GM23248 (cell line): ENCODE data around the gene ENTHD1. TPM values are rescaled to one million over a fixed set of nuclear protein-coding genes. Genes with fewer than 3 reads are reported as not detected.

Source experiments
- DNase-seq: peaks from one replicate; pipeline ENCODE4 v3.0.0-alpha.2; 2015
- H2AFZ ChIP-seq: fragments of 200-600 bp; sonication (generic); 2 replicates; pipeline ENCODE4 v1.6.1; 2016; ENCODE audit warnings: antibody characterized with exemption
- H3F3A ChIP-seq: fragments of 200-600 bp; sonication (generic); 2 replicates; pipeline ENCODE4 v1.6.1; 2016; ENCODE audit warnings: mild to moderate bottlenecking, antibody characterized with exemption, mixed run types; ENCODE audit not compliant: insufficient read depth
- H3K27ac ChIP-seq: fragments of 200-600 bp; sonication (generic); 2 replicates; pipeline ENCODE4 v1.5.1; 2016; ENCODE audit warnings: mild to moderate bottlenecking
- H3K27me3 ChIP-seq: fragments of 200-600 bp; sonication (generic); replicated peaks from 2 replicates; pipeline ENCODE4 v1.6.1; 2016; ENCODE audit warnings: mild to moderate bottlenecking; ENCODE audit not compliant: insufficient read depth
- H3K36me3 ChIP-seq: fragments of 200-600 bp; sonication (generic); 2 replicates; pipeline ENCODE4 v1.6.1; 2016; ENCODE audit warnings: low read depth, mild to moderate bottlenecking
- H3K4me1 ChIP-seq: fragments of 200-600 bp; sonication (generic); 2 replicates; pipeline ENCODE4 v1.6.1; 2016; ENCODE audit warnings: mild to moderate bottlenecking; ENCODE audit not compliant: insufficient read depth
- H3K4me2 ChIP-seq: fragments of 200-600 bp; sonication (generic); one replicate; pipeline ENCODE4 v1.6.1; 2016; ENCODE audit warnings: mild to moderate bottlenecking; ENCODE audit not compliant: unreplicated experiment
- H3K4me3 ChIP-seq: fragments of 200-600 bp; sonication (generic); 2 replicates; pipeline ENCODE4 v1.5.1; 2016; ENCODE audit warnings: mild to moderate bottlenecking
- H3K79me2 ChIP-seq: fragments of 200-600 bp; sonication (generic); 2 replicates; pipeline ENCODE4 v1.6.1; 2016; ENCODE audit warnings: mild to moderate bottlenecking; ENCODE audit not compliant: insufficient read depth
- H3K9ac ChIP-seq: fragments of 200-600 bp; sonication (generic); 2 replicates; pipeline ENCODE4 v1.6.1; 2016; ENCODE audit warnings: mild to moderate bottlenecking
- H3K9me2 ChIP-seq: fragments of 200-600 bp; sonication (generic); 2 replicates; pipeline ENCODE4 v1.6.1; 2016; ENCODE audit warnings: mixed run types, mild to moderate bottlenecking, moderate library complexity; ENCODE audit not compliant: insufficient read depth
- H3K9me3 ChIP-seq: fragments of 200-600 bp; sonication (generic); one replicate; pipeline ENCODE4 v1.6.1; 2017; ENCODE audit warnings: low read depth
- H4K20me1 ChIP-seq: fragments of 200-600 bp; sonication (generic); 2 replicates; pipeline ENCODE4 v1.6.0; 2016; ENCODE audit not compliant: insufficient read depth
- EZH2 ChIP-seq: fragments of 200-600 bp; sonication (generic); IDR thresholded peaks from 2 replicates; pipeline ENCODE4 v1.6.1; 2018; ENCODE audit warnings: antibody characterized with exemption, mild to moderate bottlenecking; ENCODE audit not compliant: insufficient read depth, poor library complexity, severe bottlenecking
- EZH2phosphoT487 ChIP-seq: fragments of 200-600 bp; sonication (generic); IDR thresholded peaks from 2 replicates; pipeline ENCODE4 v1.6.1; 2018; ENCODE audit warnings: antibody characterized with exemption, moderate library complexity, mild to moderate bottlenecking, low read depth; ENCODE audit not compliant: insufficient read depth
- WGBS, 2 experiments: methylation state at CpG; one replicate each; pipeline ENCODE4 v1.1.6; 2015 to 2017; ENCODE audit warnings: low lambda C conversion rate in 2 of 2, low coverage in 1 of 2; ENCODE audit errors: missing lambda C conversion rate in 2 of 2; 5-methylcytosine and 5-hydroxymethylcytosine counted together
- in situ Hi-C: fragments of 300-500 bp; cut with MboI; formaldehyde crosslinking; loops from 2 replicates; pipeline ENCODE4 v1.15.0; 2020
- polyA plus RNA-seq: library from polyadenylated mRNA; unstranded; fragments of >200 nt; fragmentation: Nextera tagmentation; extraction: Ambion mirVana; gene quantifications from 2 replicates; pipeline ENCODE4 v1.2.1, GENCODE V29; 2016
- total RNA-seq: library from RNA; depleted of rRNA; stranded (reverse); fragments of >200 nt; shearing (Covaris generic); gene quantifications from 2 replicates; pipeline ENCODE4 v1.2.3, GENCODE V29; 2014

The ENTHD1 gene
- total and polyA plus RNA-seq, 2 experiments from 2014 or later: not detected

DNA sequence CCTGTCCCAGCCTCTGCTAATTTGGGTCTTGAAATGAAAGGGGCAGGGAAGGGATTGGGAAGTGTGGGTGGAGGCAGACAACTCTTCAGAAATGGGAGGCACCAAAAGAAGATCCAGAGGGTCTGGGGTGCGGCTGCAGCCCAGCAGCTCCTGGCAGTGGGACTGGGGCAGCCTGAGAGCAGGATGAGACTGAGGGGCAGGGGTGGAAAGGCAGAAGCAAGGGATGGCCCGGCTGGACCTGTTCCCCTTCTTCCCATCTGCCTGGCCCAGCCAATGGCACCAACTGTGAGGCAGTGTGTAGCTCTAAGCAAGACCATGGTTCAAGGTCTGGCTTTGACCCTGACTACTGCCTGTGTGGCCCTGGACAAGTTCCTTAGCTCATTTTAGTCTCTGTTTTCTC is 160.4 kb downstream of the ENTHD1 start:
- in situ Hi-C loops: no loop called here
- H3K4me1 ChIP-seq: no peaks in the 10 kb centered on the region
- no peak overlapping the region for H3K9ac ChIP-seq
- H3K79me2 ChIP-seq: no peaks in the 10 kb centered on the region
- peaks cover 31% of the 10 kb centered on the region for H3K27me3 ChIP-seq
- H4K20me1 ChIP-seq: no peaks in the 10 kb centered on the region
- H3F3A ChIP-seq: no peaks in the 10 kb centered on the region
- TF ChIP-seq EZH2 (no peak), EZH2phosphoT487 (no peak)
- H3K4me2 ChIP-seq: no peak overlapping the region
- H3K4me3 ChIP-seq: no peak overlapping the region
- no peak for DNase-seq
- H3K36me3 ChIP-seq: no peaks in the 10 kb centered on the region
- no peak overlapping the region for H3K27ac ChIP-seq
- H3K9me3 ChIP-seq: no peaks in the 10 kb centered on the region
- H3K9me2 ChIP-seq: no peaks in the 10 kb centered on the region
- 25 to 28% methylated on average over 2 of the region's 2 CpGs for WGBS, 2 experiments
- no peak overlapping the region for H2AFZ ChIP-seq

DNA sequence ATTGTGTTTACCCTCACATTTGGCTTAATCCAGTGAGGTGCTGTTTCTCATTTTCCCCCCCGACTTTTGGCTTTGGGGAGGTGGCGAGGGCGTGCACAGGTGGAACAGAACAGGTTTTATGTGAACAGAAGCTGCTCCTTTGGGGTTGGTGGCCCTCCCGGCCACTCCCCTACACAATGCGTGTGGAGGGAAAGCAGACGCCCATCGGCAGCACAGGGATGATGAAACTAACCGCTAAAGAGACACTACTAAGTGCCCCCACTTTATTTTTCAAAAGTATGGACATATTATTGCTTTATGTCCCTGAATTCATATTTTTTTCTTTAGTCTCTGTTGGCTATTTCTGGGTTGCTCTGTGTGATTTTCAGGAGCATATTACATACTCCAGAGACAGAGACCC is 160.9 kb downstream of the ENTHD1 start:
- no peak for DNase-seq
- Histone ChIP-seq H4K20me1 (no peaks in the 10 kb centered on the region), H3K27me3 (peaks cover 25% of the 10 kb centered on the region; the same call in 1 of the 2 replicates), H3K36me3 (no peaks in the 10 kb centered on the region), H3K9me3 (no peaks in the 10 kb centered on the region), H3K27ac (no peak overlapping the region), H3K79me2 (no peaks in the 10 kb centered on the region), H3K4me1 (no peaks in the 10 kb centered on the region), H3K9me2 (no peaks in the 10 kb centered on the region), H3F3A (no peaks in the 10 kb centered on the region), H3K4me2 (no peak overlapping the region), H3K9ac (no peak overlapping the region), H2AFZ (no peak overlapping the region), H3K4me3 (no peak overlapping the region)
- in situ Hi-C loops: no loop called here
- 21 to 24% methylated on average over 8 of the region's 8 CpGs for WGBS, 2 experiments
- TF ChIP-seq EZH2 (no peak), EZH2phosphoT487 (no peak)

- WGBS, 2 experiments: 40 to 50% methylated on average over 9 to 12 of the region's 12 CpGs
- no peak for TF ChIP-seq EZH2
- TF ChIP-seq EZH2phosphoT487: no peak
- no peak overlapping the region for H3K4me3 ChIP-seq
- H3K79me2 ChIP-seq: no peaks in the 10 kb centered on the region
- in situ Hi-C loops: no loop called here
- H3K36me3 ChIP-seq: no peaks in the 10 kb centered on the region
- H4K20me1 ChIP-seq: no peaks in the 10 kb centered on the region
- H3K27ac ChIP-seq: no peak overlapping the region
- no peak overlapping the region for H3K9ac ChIP-seq
- H2AFZ ChIP-seq: no peak overlapping the region
- no peaks in the 10 kb centered on the region for H3F3A ChIP-seq
- H3K4me1 ChIP-seq: no peaks in the 10 kb centered on the region
- H3K27me3 ChIP-seq: peaks cover 24% of the 10 kb centered on the region; the same call in 1 of the 2 replicates
- no peaks in the 10 kb centered on the region for H3K9me2 ChIP-seq
- no peaks in the 10 kb centered on the region for H3K9me3 ChIP-seq
- no peak overlapping the region for H3K4me2 ChIP-seq
- no peak for DNase-seq
Measured at GRCh38 chr22:39731881-39732555, 161.5 kb downstream of the ENTHD1 start.

GRCh38 chr22:39731481-39731880 is 162.1 kb downstream of the ENTHD1 start:
- Histone ChIP-seq H3K4me3 (no peak overlapping the region), H3K79me2 (no peaks in the 10 kb centered on the region), H3K9me3 (no peaks in the 10 kb centered on the region), H3K4me2 (no peak overlapping the region), H4K20me1 (no peaks in the 10 kb centered on the region), H2AFZ (no peak overlapping the region), H3K9me2 (no peaks in the 10 kb centered on the region), H3K27ac (no peak overlapping the region), H3K27me3 (peaks cover 20% of the 10 kb centered on the region; the same call in 1 of the 2 replicates), H3K36me3 (no peaks in the 10 kb centered on the region), H3K4me1 (no peaks in the 10 kb centered on the region), H3F3A (no peaks in the 10 kb centered on the region), H3K9ac (no peak overlapping the region)
- DNase-seq: no peak
- TF ChIP-seq EZH2phosphoT487: no peak
- no peak for TF ChIP-seq EZH2
- in situ Hi-C loops: no loop called here
- 57 to 59% methylated on average over 5 of the region's 5 CpGs for WGBS, 2 experiments
